ENCODE results near the gene MUS81. TPM values are rescaled to one million over a fixed set of nuclear protein-coding genes. Genes with fewer than 3 reads are reported as not detected.
A peak's percentile ranks its signal among the peaks of the same experiment; 100 is the strongest.

The MUS81 gene
- total RNA-seq, 1 donor from 2014 or later, result 35.5 TPM

DNA sequence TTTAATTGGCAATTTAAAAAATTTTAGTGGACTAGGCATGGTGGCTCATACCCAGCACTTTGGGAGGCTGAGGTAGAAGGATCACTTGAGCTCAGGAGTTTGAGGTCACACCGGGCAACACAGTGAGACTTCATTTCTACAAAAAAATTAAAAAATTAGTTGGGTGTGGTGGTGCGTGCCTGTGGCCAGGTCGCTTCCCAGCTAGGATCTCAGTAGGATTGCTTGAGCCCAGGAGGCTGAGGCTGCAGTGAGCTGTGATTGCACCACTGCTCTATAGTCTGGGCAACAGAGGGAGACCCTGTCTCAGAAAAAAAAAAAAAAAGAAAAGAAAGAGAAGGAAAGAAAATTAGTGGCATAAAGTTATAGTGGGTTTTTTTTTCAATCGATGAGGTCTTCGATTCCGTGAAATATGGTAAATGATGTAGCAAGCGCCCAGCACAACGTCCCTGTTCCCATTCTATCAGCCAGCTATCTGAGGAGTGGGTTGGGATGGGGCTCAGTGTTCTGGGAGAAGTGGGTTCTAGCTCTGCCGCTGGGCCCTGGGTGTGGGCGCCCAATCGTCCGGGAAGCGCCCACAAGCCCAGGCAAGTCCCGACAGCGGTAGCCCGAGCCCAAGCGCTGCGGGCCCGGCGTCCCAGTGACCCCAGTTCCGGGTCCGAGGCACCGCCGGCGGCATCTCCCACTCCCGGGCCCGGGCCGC, 38.6 kb downstream of the MUS81 start:
- no peak for ATAC-seq
- no peak for DNase-seq (ENCODE audit: missing footprints)
- intact Hi-C loops (cut with DNase I), result no loop called here

DNA sequence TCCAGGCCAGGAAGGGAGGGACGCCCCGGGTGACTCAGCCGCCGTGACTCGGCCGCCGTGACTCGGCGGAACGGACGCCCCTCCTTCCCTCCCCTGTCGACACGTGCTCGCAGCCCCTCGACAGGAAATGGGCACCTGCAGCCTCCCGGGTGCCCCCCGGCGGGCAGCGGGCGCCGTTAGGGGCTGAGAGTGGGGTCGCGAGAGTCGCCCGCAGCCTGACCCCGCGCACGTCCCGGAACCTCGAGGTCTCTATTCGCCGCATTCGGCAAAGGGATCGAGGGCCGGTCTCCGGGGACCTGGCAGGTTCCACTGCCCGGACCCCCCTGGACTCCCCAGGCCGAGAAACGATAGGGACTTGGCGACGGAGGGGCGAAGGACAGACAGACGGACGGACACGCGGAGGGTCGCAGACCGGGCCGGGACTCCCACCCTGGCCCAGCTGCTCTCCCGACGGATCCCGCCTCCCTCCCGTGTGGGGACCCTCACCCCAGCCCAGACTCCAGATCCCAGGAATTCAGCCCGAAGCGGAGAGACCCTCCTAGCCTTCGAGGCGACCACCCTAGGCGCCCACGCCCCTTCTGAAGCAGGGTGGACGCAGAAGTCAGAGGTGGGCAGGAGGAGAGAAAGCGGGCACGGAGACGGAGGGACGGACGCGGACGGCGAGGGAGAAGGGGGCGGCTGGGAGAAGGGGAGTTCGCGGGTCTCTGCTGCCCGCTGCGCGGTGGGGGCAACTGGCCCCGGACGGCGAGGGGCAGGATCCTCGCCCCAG, 39.3 kb downstream of the MUS81 start:
- ATAC-seq, result no peak
- intact Hi-C loops (cut with DNase I), result no loop called here

DNA sequence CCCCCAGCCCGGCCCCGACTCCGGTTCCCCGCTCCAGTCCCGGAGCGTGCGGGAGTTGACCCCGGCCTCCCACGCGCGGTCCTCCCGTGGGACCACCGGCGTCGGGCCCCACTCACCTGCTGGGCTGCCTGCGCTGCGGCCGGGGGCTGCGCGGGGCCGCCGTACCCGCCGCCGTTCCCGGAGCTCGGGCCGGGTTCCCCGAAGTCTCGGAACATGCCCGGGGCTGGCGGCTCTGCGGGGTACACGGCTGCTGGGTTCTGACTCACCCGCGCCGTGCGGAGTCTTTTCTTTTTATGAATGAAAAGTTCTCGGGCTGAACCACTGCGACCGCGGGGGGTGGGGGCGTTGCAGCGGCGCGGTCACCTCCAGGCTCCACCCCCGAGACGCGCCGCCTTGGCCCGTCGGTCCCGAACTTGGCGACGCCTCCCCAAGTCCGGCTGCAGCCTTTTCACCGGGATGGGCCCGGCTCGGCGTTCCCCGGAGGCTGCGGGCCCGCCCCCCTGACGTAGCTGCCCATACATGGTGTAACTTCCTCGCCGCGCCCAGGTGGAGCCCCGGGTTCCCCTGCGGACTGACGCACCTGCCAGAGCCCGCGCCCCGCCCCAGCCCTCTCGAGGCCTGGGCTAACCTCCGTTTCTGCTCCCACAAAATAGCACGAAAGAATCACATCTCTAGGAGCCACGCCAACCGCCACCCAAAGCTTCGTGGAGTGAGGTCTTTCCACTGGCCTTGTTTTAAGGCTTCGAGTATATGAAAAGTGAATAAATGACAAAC, 40.1 kb downstream of the MUS81 start, which contains the start of gene FOSL1:
Gene FOSL1, minus strand, starts transcription at position 264 of the 774 bp plus-strand sequence. Its CDS starts 49 bp downstream, at position 215.
- ATAC-seq (peak; percentile 90), DNase-seq (ENCODE audit: missing footprints) (peak; percentile 91)
- intact Hi-C loops (cut with DNase I), result no loop called here

More for the DNA sequence above, 39.3 kb downstream of the MUS81 start:
- DNase-seq (ENCODE audit: missing footprints), result peak; percentile 83

DNA sequence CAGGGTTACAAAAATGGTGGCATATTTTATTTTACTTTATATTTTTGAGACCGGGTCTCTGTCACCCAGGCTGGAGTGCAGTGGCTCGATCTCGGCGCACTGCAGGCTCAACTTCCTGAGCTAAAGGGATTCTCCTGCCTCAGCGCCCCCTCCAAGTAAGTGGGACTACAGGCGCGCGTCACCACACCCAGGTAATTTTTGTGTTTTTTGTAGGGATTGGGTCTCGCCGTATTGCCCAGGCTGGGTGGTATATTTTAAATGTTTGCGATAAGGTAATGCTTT, 40.6 kb downstream of the MUS81 start:
- intact Hi-C loops (cut with DNase I), result no loop called here
- ATAC-seq, result no peak
- DNase-seq (ENCODE audit: missing footprints), result no peak

DNA sequence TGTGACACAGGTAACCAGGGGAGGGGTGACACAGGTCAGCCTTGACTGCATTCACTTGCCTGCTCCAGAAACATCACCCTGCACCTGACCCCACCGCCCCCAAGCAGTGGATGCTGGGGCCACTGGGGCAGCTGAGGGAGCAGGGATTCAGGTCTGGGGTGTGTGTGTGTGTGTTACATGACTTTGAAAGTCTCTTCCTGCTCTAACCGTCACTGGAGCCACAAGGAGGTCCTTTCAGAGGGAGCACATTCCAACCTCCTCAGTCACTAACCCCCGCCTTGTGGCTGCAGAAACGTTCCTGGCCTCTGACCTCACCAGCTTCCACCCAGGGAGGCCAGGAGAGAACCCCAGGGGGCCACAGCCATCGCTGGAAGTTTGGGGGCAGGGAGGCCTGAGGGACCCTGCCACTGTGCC, 42.8 kb downstream of the MUS81 start:
- intact Hi-C loops (cut with DNase I), result no loop called here
- DNase-seq (ENCODE audit: missing footprints) (no peak), ATAC-seq (no peak)

DNA sequence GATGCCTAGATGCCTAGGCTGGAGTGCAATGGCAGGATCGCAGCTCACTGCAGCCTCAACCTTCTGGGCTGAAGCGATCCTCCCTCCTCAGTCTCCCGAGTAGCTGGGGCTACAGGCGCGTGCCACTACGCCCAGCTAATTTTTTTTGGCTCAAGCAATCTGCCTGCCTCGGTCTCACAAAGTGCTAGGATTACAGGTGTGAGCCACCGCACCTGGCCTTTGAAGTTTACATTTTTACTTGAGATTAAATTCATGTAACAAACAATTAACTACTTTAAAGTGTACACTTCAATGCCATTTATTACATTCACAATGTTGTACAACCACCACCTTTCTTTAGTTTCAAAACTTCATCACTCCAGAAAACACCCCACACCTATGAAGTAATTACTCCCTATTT, 43.5 kb downstream of the MUS81 start:
- ATAC-seq, result no peak
- intact Hi-C loops (cut with DNase I), result no loop called here
- DNase-seq (ENCODE audit: missing footprints), result no peak

DNA sequence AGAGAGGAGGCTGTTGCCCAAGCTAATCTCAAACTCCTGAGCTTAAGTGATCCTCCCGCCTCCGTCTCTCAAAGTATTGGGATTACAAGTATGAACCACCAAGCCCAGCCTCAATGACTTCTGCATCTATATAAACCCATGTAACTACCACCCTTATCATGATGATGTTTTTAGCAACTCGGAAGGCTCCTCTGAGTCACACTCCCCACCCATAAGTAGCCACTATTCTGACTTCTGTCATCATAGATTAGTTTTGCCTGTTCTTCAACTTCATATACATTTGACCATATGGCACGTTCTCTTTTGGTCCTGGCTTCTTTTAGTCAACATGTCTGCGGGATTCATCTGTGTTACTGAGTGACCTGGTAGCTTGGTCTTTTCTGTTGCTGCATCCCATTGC, 46.4 kb downstream of the MUS81 start:
- no peak for DNase-seq (ENCODE audit: missing footprints)
- intact Hi-C loops (cut with DNase I), result no loop called here
- ATAC-seq, result no peak

DNA sequence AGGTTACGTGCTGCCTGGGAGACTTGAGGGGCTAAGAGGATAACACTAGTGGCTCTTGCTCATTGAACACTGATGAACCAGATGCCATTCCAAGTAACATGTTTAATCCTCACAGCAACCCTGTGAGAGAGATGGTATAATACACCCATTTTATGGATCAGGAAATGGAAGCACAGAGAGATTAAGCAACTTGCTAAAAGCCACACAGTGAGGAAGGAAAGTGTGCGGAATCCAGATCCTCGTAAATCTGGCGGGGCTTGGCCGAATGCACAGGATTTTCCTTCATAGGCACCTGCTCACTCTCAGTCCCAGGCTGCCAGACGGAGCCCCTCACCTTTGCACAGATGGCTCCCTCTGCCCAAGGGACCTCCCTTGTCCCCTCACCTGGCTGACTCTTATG, 47.6 kb downstream of the MUS81 start:
- no peak for ATAC-seq
- intact Hi-C loops (cut with DNase I), result no loop called here

DNA sequence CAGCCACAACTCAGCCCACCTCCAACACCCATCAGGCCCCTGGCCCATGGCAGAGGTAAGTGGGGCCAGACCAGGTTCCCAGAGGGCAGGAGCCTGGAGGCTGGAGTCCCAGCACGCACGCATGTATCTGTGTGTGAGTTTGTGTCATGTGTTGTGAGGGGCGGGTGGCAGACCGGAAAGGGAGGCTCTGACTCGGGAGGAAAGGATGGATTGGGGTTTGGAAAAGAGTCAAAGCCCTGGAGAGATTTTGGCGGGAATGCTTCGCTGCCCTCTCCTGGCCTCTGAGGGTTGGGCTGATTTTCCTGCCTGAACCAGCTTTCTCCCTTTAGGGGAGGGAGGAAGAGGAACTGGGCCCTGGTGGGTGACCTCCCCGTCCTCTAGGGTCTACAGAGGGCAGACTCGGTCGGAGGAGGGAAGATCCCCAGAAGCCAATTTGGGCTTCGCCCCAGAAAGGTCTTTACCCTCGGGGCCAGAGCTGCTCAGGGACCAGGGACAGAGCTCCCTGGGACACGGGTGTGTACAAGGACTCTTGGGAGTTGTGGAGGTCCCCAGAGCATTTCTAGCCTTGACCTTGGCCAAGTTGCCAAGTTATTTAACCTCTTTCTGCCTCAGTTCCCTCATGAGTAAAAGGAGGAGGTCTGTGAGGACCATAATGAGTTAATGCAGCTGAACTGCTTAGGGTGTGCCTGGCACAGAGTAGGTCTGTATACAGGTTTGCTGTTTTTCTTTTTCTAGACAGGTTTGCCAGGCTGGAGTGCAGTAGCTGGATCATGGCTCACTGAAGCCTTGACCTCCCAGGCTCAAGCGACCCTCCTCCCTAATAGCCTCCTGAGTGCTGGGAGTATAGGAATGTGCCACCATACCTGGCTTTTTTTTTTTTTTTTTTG, 51.7 kb downstream of the MUS81 start:
- DNase-seq (ENCODE audit: missing footprints) (no peak), ATAC-seq (peak; percentile 37)
- intact Hi-C loops (cut with DNase I), result no loop called here

More for the DNA sequence above, 47.6 kb downstream of the MUS81 start:
- peak; percentile 22 for DNase-seq (ENCODE audit: missing footprints)

DNA sequence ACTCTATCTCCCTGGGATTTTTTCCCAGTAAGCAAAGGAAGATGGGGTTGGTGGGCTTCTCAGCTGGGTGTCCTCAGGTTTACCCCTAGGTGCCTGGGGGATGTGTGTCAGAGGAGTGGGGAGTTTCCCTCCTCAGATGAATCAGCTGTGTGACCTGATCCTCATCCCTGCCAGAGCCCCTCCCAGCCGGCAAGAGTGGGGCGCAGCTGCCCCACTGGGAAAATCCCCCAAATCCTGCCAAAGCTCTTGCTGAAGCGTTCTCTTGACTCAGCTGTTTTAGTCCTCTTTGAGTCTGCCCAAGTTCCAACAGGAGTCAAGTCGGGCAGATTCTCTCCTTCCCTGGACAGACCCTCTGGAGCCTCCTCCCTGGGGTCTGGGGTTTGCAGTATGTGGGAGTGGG, 52.6 kb downstream of the MUS81 start:
- intact Hi-C loops (cut with DNase I), result no loop called here
- ATAC-seq (no peak), DNase-seq (ENCODE audit: missing footprints) (no peak)

DNA sequence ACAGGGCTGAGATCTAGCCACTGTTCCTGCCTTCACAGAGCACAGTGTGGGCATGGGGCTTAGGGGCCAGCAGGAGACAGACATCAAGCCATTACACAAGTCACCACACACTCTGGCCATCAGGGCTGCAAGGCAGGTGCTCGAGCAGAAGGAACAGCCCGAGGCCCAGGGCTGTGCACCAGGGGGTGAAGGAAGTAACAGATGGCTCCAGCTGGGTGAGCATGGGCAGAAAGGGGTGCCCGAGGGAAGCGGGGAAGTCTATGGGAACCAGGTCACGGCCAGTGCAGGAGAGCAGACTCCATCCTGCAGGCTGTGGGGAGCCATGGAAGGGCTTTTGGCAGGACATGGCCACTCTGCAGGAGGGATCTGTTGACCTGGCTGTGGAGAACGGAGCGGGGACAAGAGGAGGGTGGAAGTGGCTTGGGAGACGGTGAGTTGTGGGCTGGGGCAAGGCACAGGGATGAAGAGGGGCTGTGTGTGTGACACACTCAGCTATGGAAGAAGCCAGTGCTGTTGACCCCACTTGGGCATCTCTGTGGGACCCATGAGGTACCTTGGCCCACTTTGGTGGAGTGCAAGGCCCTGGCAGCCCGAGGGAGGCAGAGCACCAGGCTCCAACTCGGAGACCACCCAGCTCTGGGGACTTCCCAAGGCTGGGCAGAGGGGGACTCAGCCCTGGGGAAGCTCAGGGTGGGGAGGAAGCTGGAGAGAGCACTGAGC, 55.0 kb downstream of the MUS81 start:
- intact Hi-C loops (cut with DNase I), result no loop called here
- ATAC-seq (no peak), DNase-seq (ENCODE audit: missing footprints) (no peak)

DNA sequence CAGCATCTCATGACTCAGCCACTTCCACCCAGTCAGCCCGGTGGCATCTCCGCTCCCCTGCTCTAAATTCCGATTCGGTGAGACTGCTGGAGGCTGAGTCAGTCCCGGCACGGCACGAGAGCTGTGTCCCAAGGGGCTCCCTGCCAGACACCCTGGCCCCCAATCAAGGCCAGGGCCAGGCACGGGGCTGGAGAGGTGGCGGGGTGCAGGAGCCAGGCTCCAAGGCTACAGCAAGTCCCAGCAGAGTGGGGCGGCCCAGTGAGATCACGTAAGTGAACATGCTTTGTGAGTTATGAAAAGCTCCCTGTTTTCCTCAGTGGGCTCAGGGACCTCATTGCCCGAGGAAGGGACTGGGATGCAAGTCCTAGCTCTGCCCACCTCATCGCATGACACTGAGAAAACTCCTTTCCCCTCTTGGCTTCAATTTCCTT, 55.6 kb downstream of the MUS81 start:
- DNase-seq (ENCODE audit: missing footprints) (peak; percentile 71), ATAC-seq (peak; percentile 23)
- intact Hi-C loops (cut with DNase I), result loop anchor here (1.0 kb wide), 1 partner anchor 26 kb away; the partner anchor contains the start of gene CCDC85B

Other genes with a start within 250 kb of the MUS81 start
- gene MAP3K11, start 246.2 kb upstream of the MUS81 start, total RNA-seq, result 40.0 TPM
- gene PCNX3, start 244.7 kb upstream of the MUS81 start, total RNA-seq, result 12.4 TPM
- gene SIPA1, start 222.3 kb upstream of the MUS81 start, total RNA-seq, result 28.2 TPM
- 36.7 TPM for gene RELA, start 197.5 kb upstream of the MUS81 start, total RNA-seq
- gene KAT5, start 148.2 kb upstream of the MUS81 start, total RNA-seq, result 44.6 TPM
- 52.3 TPM for gene RNASEH2C, start 139.6 kb upstream of the MUS81 start, total RNA-seq
- 6.1 TPM for gene AP5B1, start 79.5 kb upstream of the MUS81 start, total RNA-seq
- not detected for gene OVOL1, start 73.4 kb upstream of the MUS81 start, total RNA-seq
- gene SNX32, start 26.5 kb upstream of the MUS81 start, total RNA-seq, result not detected
- 386 TPM for gene CFL1, start 2.3 kb upstream of the MUS81 start, total RNA-seq
- gene EFEMP2, start 12.4 kb downstream of the MUS81 start, total RNA-seq, result 83.1 TPM
- 1.1 TPM for gene CTSW, start 19.4 kb downstream of the MUS81 start, total RNA-seq
- gene FIBP, start 28.0 kb downstream of the MUS81 start, total RNA-seq, result 44.7 TPM
- 29.6 TPM for gene CCDC85B, start 30.2 kb downstream of the MUS81 start, total RNA-seq
- gene FOSL1, start 40.0 kb downstream of the MUS81 start, total RNA-seq, result 0.27 TPM
- 38.5 TPM for gene C11orf68, start 58.6 kb downstream of the MUS81 start, total RNA-seq
- 110 TPM for gene DRAP1, start 59.0 kb downstream of the MUS81 start, total RNA-seq
- gene TSGA10IP, start 85.0 kb downstream of the MUS81 start, total RNA-seq, result not detected
- 29.9 TPM for gene SART1, start 101.3 kb downstream of the MUS81 start, total RNA-seq
- gene EIF1AD, start 141.7 kb downstream of the MUS81 start, total RNA-seq, result 18.0 TPM
- 248 TPM for gene BANF1, start 142.1 kb downstream of the MUS81 start, total RNA-seq
- not detected for gene CST6, start 151.6 kb downstream of the MUS81 start, total RNA-seq
- gene CATSPER1, start 166.0 kb downstream of the MUS81 start, total RNA-seq, result not detected
- gene GAL3ST3, start 188.7 kb downstream of the MUS81 start, total RNA-seq, result 1.5 TPM
- 71.8 TPM for gene SF3B2, start 191.9 kb downstream of the MUS81 start, total RNA-seq
- gene PACS1, start 209.8 kb downstream of the MUS81 start, total RNA-seq, result 50.7 TPM

Measured in Right ventricle myocardium inferior (tissue), 1 donor.